WTC11 (cell line): ENCODE measurements around the gene PSMD6. TPM values are rescaled to one million over a fixed set of nuclear protein-coding genes. Genes with fewer than 3 reads are reported as not detected.

Experiments
- ATAC-seq: fragments of 200-7000 bp; cut with Tn5 transposase; 2 replicates; pipeline ENCODE4 v1.10.0; 2021; ENCODE audit warnings: mild to moderate bottlenecking, moderate library complexity
- CTCF ChIA-PET: fragments of 300-600 bp; sonication (Branson Sonifier 250); formaldehyde crosslinking; loops from one replicate; lab custom pipeline; 2021; ENCODE audit warnings: antibody characterized with exemption; lab: Charles Lee
- POLR2A ChIA-PET: fragments of 350-600 bp; sonication (Branson Sonifier 250); formaldehyde crosslinking; loops from one replicate; lab custom pipeline; 2021; ENCODE audit warnings: antibody characterized with exemption; lab: Charles Lee
- DNase-seq: peaks from one replicate; pipeline ENCODE4 v3.0.0; 2021; ENCODE audit warnings: low spot score
- H3K27ac Mint-ChIP-seq: 2 replicates; pipeline ENCODE4 v1.8.0; 2021; ENCODE audit warnings: mixed read lengths
- H3K27me3 Mint-ChIP-seq: 2 replicates; pipeline ENCODE4 v1.8.0; 2021; ENCODE audit warnings: low read depth, mild to moderate bottlenecking, moderate library complexity, mixed read lengths
- H3K36me3 Mint-ChIP-seq: 2 replicates; pipeline ENCODE4 v1.8.0; 2021; ENCODE audit warnings: mixed read lengths
- H3K4me1 Mint-ChIP-seq: 2 replicates; pipeline ENCODE4 v1.8.0; 2022; ENCODE audit warnings: mixed read lengths
- H3K4me3 Mint-ChIP-seq: 2 replicates; pipeline ENCODE4 v1.8.0; 2021; ENCODE audit warnings: mild to moderate bottlenecking, moderate library complexity, mixed read lengths
- H3K9me3 Mint-ChIP-seq: 2 replicates; pipeline ENCODE4 v1.8.0; 2021; ENCODE audit warnings: mixed read lengths
- AR ChIP-seq: fragments of 250-450 bp; sonication (Bioruptor Pico); IDR thresholded peaks from 2 replicates; pipeline ENCODE4 v1.9.0; 2021; ENCODE audit warnings: mild to moderate bottlenecking
- ATF6 ChIP-seq: sonication (generic); formaldehyde crosslinking; IDR thresholded peaks from 2 replicates; pipeline ENCODE4 v1.8.1; 2023; ENCODE audit warnings: mild to moderate bottlenecking, missing genetic modification reagents
- ERG ChIP-seq: fragments of 250-450 bp; sonication (Bioruptor Pico); IDR thresholded peaks from 2 replicates; pipeline ENCODE4 v1.8.0; 2021; ENCODE audit warnings: mild to moderate bottlenecking
- ESRRA ChIP-seq: sonication (generic); formaldehyde crosslinking; IDR thresholded peaks from 2 replicates; pipeline ENCODE4 v1.8.1; 2022; ENCODE audit warnings: mild to moderate bottlenecking, missing genetic modification reagents, borderline replicate concordance
- FOXP1 ChIP-seq: sonication (generic); formaldehyde crosslinking; IDR thresholded peaks from 2 replicates; pipeline ENCODE4 v1.8.0; 2022; ENCODE audit warnings: missing genetic modification reagents, mild to moderate bottlenecking, moderate library complexity, borderline replicate concordance
- GABPB1 ChIP-seq: sonication (generic); formaldehyde crosslinking; IDR thresholded peaks from 2 replicates; pipeline ENCODE4 v1.8.1; 2023; ENCODE audit warnings: mild to moderate bottlenecking, missing genetic modification reagents
- IRF2 ChIP-seq: sonication (generic); formaldehyde crosslinking; IDR thresholded peaks from 2 replicates; pipeline ENCODE4 v1.8.0; 2022; ENCODE audit warnings: low read depth, missing genetic modification reagents, borderline replicate concordance
- PREB ChIP-seq: sonication (generic); formaldehyde crosslinking; IDR thresholded peaks from 2 replicates; pipeline ENCODE4 v1.8.1; 2022; ENCODE audit warnings: mild to moderate bottlenecking, missing genetic modification reagents, moderate library complexity, borderline replicate concordance
- RORB ChIP-seq: fragments of 250-450 bp; sonication (Bioruptor Pico); IDR thresholded peaks from 2 replicates; pipeline ENCODE4 v1.9.0; 2021; ENCODE audit warnings: mild to moderate bottlenecking
- SMAD3 ChIP-seq: sonication (generic); formaldehyde crosslinking; IDR thresholded peaks from 2 replicates; pipeline ENCODE4 v1.8.0; 2022; ENCODE audit warnings: missing genetic modification reagents, mild to moderate bottlenecking, borderline replicate concordance
- SMAD4 ChIP-seq: sonication (generic); formaldehyde crosslinking; IDR thresholded peaks from 2 replicates; pipeline ENCODE4 v1.8.0; 2022; ENCODE audit warnings: mild to moderate bottlenecking, missing genetic modification reagents
- SOX15 ChIP-seq: fragments of 250-450 bp; sonication (Bioruptor Pico); IDR thresholded peaks from 2 replicates; pipeline ENCODE4 v1.9.0; 2021; ENCODE audit warnings: mild to moderate bottlenecking
- STAT6 ChIP-seq: sonication (generic); formaldehyde crosslinking; conservative IDR thresholded peaks from 2 replicates; pipeline ENCODE4 v1.8.1; 2023; ENCODE audit warnings: mild to moderate bottlenecking, low read depth, missing genetic modification reagents, moderate library complexity
- ZNF121 ChIP-seq: sonication (generic); formaldehyde crosslinking; IDR thresholded peaks from 2 replicates; pipeline ENCODE4 v1.8.0; 2023; ENCODE audit warnings: missing genetic modification reagents
- ZNF317 ChIP-seq: sonication (generic); formaldehyde crosslinking; IDR thresholded peaks from 2 replicates; pipeline ENCODE4 v1.8.1; 2023; ENCODE audit warnings: low read depth, mild to moderate bottlenecking, moderate library complexity, missing genetic modification reagents, borderline replicate concordance
- ZNF671 ChIP-seq: fragments of 250-450 bp; sonication (Bioruptor Pico); IDR thresholded peaks from 2 replicates; pipeline ENCODE4 v1.8.0; 2021; ENCODE audit warnings: mild to moderate bottlenecking
- ZSCAN18 ChIP-seq: fragments of 250-450 bp; sonication (Bioruptor Pico); IDR thresholded peaks from 2 replicates; pipeline ENCODE4 v2.1.2; 2022; ENCODE audit warnings: mild to moderate bottlenecking, moderate library complexity
- total RNA-seq: library from RNA; stranded (reverse); gene quantifications from 3 replicates; pipeline ENCODE4 v1.2.3, GENCODE V29; 2021

The PSMD6 gene
- total RNA-seq, 1 experiment from 2014 or later = 105 TPM

GRCh38 chr3:63976161-63976871, 47.0 kb downstream of the PSMD6 start (continued):
- no peak for TF ChIP-seq STAT6 (CRISPR knock-in tag)
- TF ChIP-seq ZNF671 (CRISPR knock-in tag) = no peak
- no peak for TF ChIP-seq SMAD4 (CRISPR knock-in tag)
- no peak for TF ChIP-seq ZSCAN18 (CRISPR knock-in tag)
- TF ChIP-seq, all 79 proteins: peak for 0

- Mint-ChIP-seq H3K27ac (no peak overlapping the region), H3K4me1 (peaks cover 29% of the 10 kb centered on the region), H3K4me3 (no peak overlapping the region), H3K27me3 (no peaks in the 10 kb centered on the region), H3K36me3 (peaks cover 5% of the 10 kb centered on the region; the same call in 1 of the 2 replicates), H3K9me3 (no peaks in the 10 kb centered on the region)
- ATAC-seq = no peak
- TF ChIP-seq SMAD3 (CRISPR knock-in tag) = no peak
- TF ChIP-seq PREB (CRISPR knock-in tag) = no peak
- DNase-seq = no peak
- CTCF ChIA-PET = interaction anchor here (1.6 to 1.9 kb wide), 2 partner anchors 14 to 18 kb away, joined by 5 to 6 read pairs; no protein-coding TSS in a partner anchor
- POLR2A ChIA-PET = no interaction called here
Observed at GRCh38 chr3:63975723-63976122, 47.6 kb downstream of the PSMD6 start.

- DNase-seq = no peak
- ChIA-PET POLR2A (no interaction called here), CTCF (interaction anchor here (2.9 kb wide), 1 partner anchor 19 kb away, joined by 13 read pairs; no protein-coding TSS in a partner anchor)
- Mint-ChIP-seq H3K36me3 (no peaks in the 10 kb centered on the region), H3K27ac (no peak overlapping the region), H3K4me3 (no peak overlapping the region), H3K27me3 (no peaks in the 10 kb centered on the region), H3K9me3 (no peaks in the 10 kb centered on the region), H3K4me1 (peaks cover 41% of the 10 kb centered on the region)
- no peak for ATAC-seq
- no peak for TF ChIP-seq ESRRA (CRISPR knock-in tag)
- TF ChIP-seq GABPB1 (CRISPR knock-in tag) = no peak
- TF ChIP-seq IRF2 = no peak
- TF ChIP-seq ATF6 (CRISPR knock-in tag) = no peak
- TF ChIP-seq AR (CRISPR knock-in tag) = no peak
- TF ChIP-seq SMAD3 (CRISPR knock-in tag) = no peak
- TF ChIP-seq SOX15 = no peak
- TF ChIP-seq RORB (CRISPR knock-in tag) = no peak
- TF ChIP-seq ZNF317 = no peak
- TF ChIP-seq ZNF121 (CRISPR knock-in tag) = no peak
- TF ChIP-seq ERG (CRISPR knock-in tag) = no peak
- no peak for TF ChIP-seq FOXP1 (CRISPR knock-in tag)
Observed at GRCh38 chr3:63974451-63974850, 48.8 kb downstream of the PSMD6 start.
